K562 (cell line): ENCODE results near the gene P2RX1. TPM values are rescaled to one million over a fixed set of nuclear protein-coding genes. Genes with fewer than 3 reads are reported as not detected.

Experiments used
- ARID2 ChIP-seq: fragments of 450-650 bp; IDR thresholded peaks from 2 replicates; pipeline ENCODE4 v1.6.1; 2017; ENCODE audit warnings: antibody characterized with exemption, mild to moderate bottlenecking
- ARNT ChIP-seq, 2 experiments: fragments of 450-650 bp; IDR thresholded peaks; 2 replicates each; pipeline ENCODE4 v1.6.1; 2016; ENCODE audit warnings: mild to moderate bottlenecking in 1 of 2
- HOXB6 ChIP-seq: fragments of 250-450 bp; sonication (Bioruptor Pico); IDR thresholded peaks from 2 replicates; pipeline ENCODE4 v1.5.1; 2022; ENCODE audit warnings: mild to moderate bottlenecking, borderline replicate concordance
- JUNB ChIP-seq: fragments of 450-650 bp; formaldehyde crosslinking; conservative IDR thresholded peaks from 2 replicates; pipeline ENCODE4 v1.4.0; 2020; ENCODE audit warnings: mild to moderate bottlenecking
- KLF13 ChIP-seq: fragments of 450-650 bp; IDR thresholded peaks from 2 replicates; pipeline ENCODE4 v1.6.1; 2016; ENCODE audit warnings: missing genetic modification characterization, low read depth, mild to moderate bottlenecking, missing compliant biosample characterization, moderate library complexity, borderline replicate concordance
- KLF6 ChIP-seq: fragments of 250-450 bp; sonication (Bioruptor Pico); IDR thresholded peaks from 2 replicates; pipeline ENCODE4 v1.4.0; 2020; ENCODE audit warnings: mild to moderate bottlenecking, moderate library complexity, borderline replicate concordance
- NCOA1 ChIP-seq: fragments of 450-650 bp; IDR thresholded peaks from 2 replicates; pipeline ENCODE4 v1.6.1; 2016; ENCODE audit warnings: low read depth
- NFXL1 ChIP-seq: fragments of 450-650 bp; formaldehyde crosslinking; IDR thresholded peaks from 2 replicates; pipeline ENCODE4 v1.4.0; 2021; ENCODE audit warnings: mild to moderate bottlenecking
- PHF8 ChIP-seq: fragments of 200-600 bp; sonication (generic); IDR thresholded peaks from 2 replicates; pipeline ENCODE4 v1.6.1; 2012; ENCODE audit warnings: mixed run types, mild to moderate bottlenecking, inconsistent platforms, low read length, moderate library complexity, borderline replicate concordance
- SAP30 ChIP-seq: fragments of 200-600 bp; sonication (generic); IDR thresholded peaks from 2 replicates; pipeline ENCODE4 v1.6.1; 2012; ENCODE audit warnings: borderline replicate concordance, low read depth, mild to moderate bottlenecking, moderate library complexity, low read length, control low read depth, inconsistent platforms; ENCODE audit not compliant: insufficient read depth, poor library complexity, severe bottlenecking
- SFPQ ChIP-seq: fragments of 200-400 bp; formaldehyde crosslinking; IDR thresholded peaks from 2 replicates; pipeline ENCODE4 v1.6.1; 2017; ENCODE audit warnings: mild to moderate bottlenecking, low read depth, low read length, moderate library complexity
- TBL1XR1 ChIP-seq, 2 experiments: IDR thresholded peaks; 2 replicates each; pipeline ENCODE4 v1.6.1; 2012; ENCODE audit warnings: improper control_type of control experiment in 2 of 2, low read length in 2 of 2, mild to moderate bottlenecking in 1 of 2
- TOE1 ChIP-seq, 2 experiments: fragments of 450-650 bp in 1 of 2; sonication (generic) in 1 of 2; formaldehyde crosslinking in 1 of 2; IDR thresholded peaks; 2 replicates each; pipeline versions ENCODE4 v1.7.1 to v1.8.0; 2016 to 2022; ENCODE audit warnings: borderline replicate concordance in 2 of 2, mild to moderate bottlenecking in 2 of 2, antibody characterized with exemption in 1 of 2, inconsistent platforms in 1 of 2, low read depth in 1 of 2, missing genetic modification reagents in 1 of 2, moderate library complexity in 1 of 2
- U2AF2 ChIP-seq: fragments of 200-400 bp; formaldehyde crosslinking; optimal IDR thresholded peaks from 2 replicates; pipeline ENCODE3; 2017; ENCODE audit warnings: low read depth, mild to moderate bottlenecking, low read length
- UBTF ChIP-seq, 2 experiments: IDR thresholded peaks; 2 replicates each; pipeline ENCODE4 v1.6.1; 2012; ENCODE audit warnings: improper control_type of control experiment in 2 of 2, low read depth in 2 of 2, low read length in 2 of 2, borderline replicate concordance in 1 of 2
- ZNF146 ChIP-seq: IDR thresholded peaks from one replicate; pipeline ENCODE4 v1.6.1; 2018; ENCODE audit warnings: missing compliant biosample characterization; ENCODE audit not compliant: unreplicated experiment
- ZNF239 ChIP-seq: fragments of 250-450 bp; sonication (Bioruptor Pico); IDR thresholded peaks from 2 replicates; pipeline ENCODE4 v1.4.0; 2020; ENCODE audit warnings: mild to moderate bottlenecking
- ZNF253 ChIP-seq: fragments of 250-450 bp; sonication (Bioruptor Pico); conservative IDR thresholded peaks from 2 replicates; pipeline ENCODE4 v1.6.1; 2021; ENCODE audit warnings: mild to moderate bottlenecking
- ZNF57 ChIP-seq: fragments of 450-650 bp; formaldehyde crosslinking; IDR thresholded peaks from 2 replicates; pipeline ENCODE4 v1.4.0; 2020; ENCODE audit warnings: mild to moderate bottlenecking, moderate library complexity
- ZNF586 ChIP-seq: fragments of 450-650 bp; formaldehyde crosslinking; conservative IDR thresholded peaks from 2 replicates; pipeline ENCODE4 v1.4.0; 2020; ENCODE audit warnings: mild to moderate bottlenecking, moderate library complexity
- polyA plus RNA-seq, 8 experiments: library from polyadenylated mRNA; depleted of rRNA in 4 of 8; stranded (reverse) in 5 of 8; unstranded in 3 of 8; fragments of >200 nt; fragmentation: Nextera tagmentation in 2 of 8; fragmentation: Illumina TruSeq in 1 of 8; extraction: Ambion mirVana in 2 of 8; extraction: Trizol in 1 of 8; gene quantifications; 2 replicates each; pipeline versions ENCODE4 v1.2.1 to v1.2.3, GENCODE V29; 2011 to 2014; ENCODE audit warnings: inconsistent platforms in 1 of 8, missing spikeins in 1 of 8
- total RNA-seq, 7 experiments: library from RNA; depleted of rRNA in 6 of 7; stranded (reverse); fragments of >200 nt in 6 of 7; fragmentation: Illumina TruSeq in 2 of 7; extraction: Trizol in 2 of 7; gene quantifications; 2 replicates each; pipeline versions ENCODE4 v1.2.1 to v1.2.3, GENCODE V29; 2011 to 2021; ENCODE audit warnings: low replicate concordance in 1 of 7
- TF ChIP-seq, protein P1 (sequence below): sonication (generic); formaldehyde crosslinking; IDR thresholded peaks from 2 replicates; pipeline ENCODE4 v1.8.1; 2023; ENCODE audit warnings: mild to moderate bottlenecking, missing genetic modification reagents

The P2RX1 gene
- total and polyA plus RNA-seq, 9 of the 15 experiments (the other 6 are each of a cell fraction or from before 2014, with no cell fraction given), result 0.27 to 20.3 (median 10.3) TPM

DNA sequence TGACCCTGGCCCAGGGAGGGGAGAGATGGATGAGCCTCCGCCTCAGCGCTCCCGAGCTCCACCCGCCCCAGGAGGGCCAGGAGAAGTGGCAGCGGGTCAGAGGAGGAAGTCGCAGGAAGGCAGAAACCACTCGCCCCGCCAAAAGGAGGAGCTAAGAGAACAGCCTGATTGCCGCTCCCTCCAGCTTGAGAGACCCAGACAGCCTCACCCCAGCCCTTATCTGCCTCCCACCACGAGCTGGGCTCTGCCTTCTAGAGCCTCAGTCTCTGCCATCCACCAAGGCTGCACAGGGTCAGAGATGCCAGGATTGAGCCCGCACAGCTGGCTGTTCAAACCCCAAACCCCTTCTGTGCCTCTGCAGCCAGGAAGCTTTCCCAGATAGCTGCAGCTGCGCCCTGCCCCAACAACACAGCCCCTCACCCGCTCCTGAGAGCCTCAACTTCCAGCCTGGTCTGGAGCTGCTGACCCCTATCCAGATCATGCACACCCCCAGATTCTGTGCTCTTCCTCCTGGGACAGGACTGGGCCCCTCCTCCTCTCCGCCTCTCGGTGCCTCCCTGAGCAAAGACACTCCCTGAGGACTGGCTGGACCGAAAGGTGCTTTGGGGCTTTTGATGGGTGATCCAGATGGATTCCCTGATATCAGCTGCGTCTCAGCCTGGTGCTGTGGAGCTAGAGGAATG is 49.0 kb upstream of the P2RX1 start (continued):
- no peak for TF ChIP-seq KLF13 (tag)
- TF ChIP-seq ZNF586 (CRISPR knock-in tag), result no peak
- TF ChIP-seq, protein P1, sequence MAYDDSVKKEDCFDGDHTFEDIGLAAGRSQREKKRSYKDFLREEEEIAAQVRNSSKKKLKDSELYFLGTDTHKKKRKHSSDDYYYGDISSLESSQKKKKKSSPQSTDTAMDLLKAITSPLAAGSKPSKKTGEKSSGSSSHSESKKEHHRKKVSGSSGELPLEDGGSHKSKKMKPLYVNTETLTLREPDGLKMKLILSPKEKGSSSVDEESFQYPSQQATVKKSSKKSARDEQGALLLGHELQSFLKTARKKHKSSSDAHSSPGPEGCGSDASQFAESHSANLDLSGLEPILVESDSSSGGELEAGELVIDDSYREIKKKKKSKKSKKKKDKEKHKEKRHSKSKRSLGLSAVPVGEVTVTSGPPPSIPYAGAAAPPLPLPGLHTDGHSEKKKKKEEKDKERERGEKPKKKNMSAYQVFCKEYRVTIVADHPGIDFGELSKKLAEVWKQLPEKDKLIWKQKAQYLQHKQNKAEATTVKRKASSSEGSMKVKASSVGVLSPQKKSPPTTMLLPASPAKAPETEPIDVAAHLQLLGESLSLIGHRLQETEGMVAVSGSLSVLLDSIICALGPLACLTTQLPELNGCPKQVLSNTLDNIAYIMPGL (CRISPR knock-in tag), result no peak
- no peak for TF ChIP-seq SAP30
- no peak for TF ChIP-seq ZNF146 (CRISPR knock-in tag)
- no peak for TF ChIP-seq ZNF253 (CRISPR knock-in tag)
- peak in 1 of 2 experiments; percentile 72; a peak in 1 of 4 replicates for TF ChIP-seq UBTF (IDR thresholded peaks at IDR 0.05; ENCODE audit: borderline replicate concordance in 1 of 2, low read depth in 2 of 2, low read length in 2 of 2)
- TF ChIP-seq U2AF2, result no peak
- no peak for TF ChIP-seq NFXL1 (CRISPR knock-in tag)
- no peak for TF ChIP-seq ARID2
- TF ChIP-seq HOXB6 (CRISPR knock-in tag), result no peak
- no peak; the same call in 1 of the 2 replicates for TF ChIP-seq KLF6 (CRISPR knock-in tag)
- no peak; the same call in 1 of the 2 replicates for TF ChIP-seq NCOA1
- TF ChIP-seq SFPQ, result no peak
- TF ChIP-seq ARNT (IDR thresholded peaks at IDR 0.05), result no peak
- TF ChIP-seq ZNF57 (CRISPR knock-in tag), result no peak
- TF ChIP-seq PHF8, result peak; percentile 16; the same call in 1 of the 2 replicates
- TF ChIP-seq TOE1 (IDR thresholded peaks at IDR 0.05; ENCODE audit: borderline replicate concordance), result no peak; the same call in 1 of the 2 replicates
- no peak for TF ChIP-seq TOE1 (CRISPR knock-in tag; IDR thresholded peaks at IDR 0.05; ENCODE audit: borderline replicate concordance, low read depth)
- TF ChIP-seq JUNB, result no peak
- TF ChIP-seq TBL1XR1 (IDR thresholded peaks at IDR 0.05; ENCODE audit: low read length in 2 of 2), result peak in 1 of 2 experiments; percentile 35; a peak in 1 of 4 replicates
- TF ChIP-seq ZNF239 (CRISPR knock-in tag), result no peak
